Activated naive CD4-positive, alpha-beta T cell treated with anti-CD3 and anti-CD28 coated beads, Interleukin-2, amount 50 U/mL, for 16 hours (primary cell): ENCODE measurements around the gene HDAC4.

Source experiments
- DNase-seq: peaks from one replicate; pipeline ENCODE4 v3.0.0-alpha.2; 2020

Gene HDAC4

GRCh38 chr2:239275847-239276831 lies 124.7 kb downstream of the HDAC4 start:
- DNase-seq = no peak

- DNase-seq = peak; percentile 81
Measured at GRCh38 chr2:239275044-239275685, 125.7 kb downstream of the HDAC4 start.

GRCh38 chr2:239274391-239275043 lies 126.3 kb downstream of the HDAC4 start:
- DNase-seq = no peak

GRCh38 chr2:239273280-239274234 lies 127.3 kb downstream of the HDAC4 start:
- DNase-seq = no peak

GRCh38 chr2:239272626-239273025 lies 128.2 kb downstream of the HDAC4 start:
- no peak for DNase-seq

- DNase-seq = no peak
Measured at GRCh38 chr2:239271882-239272281, 128.9 kb downstream of the HDAC4 start.

GRCh38 chr2:239271471-239271870 lies 129.3 kb downstream of the HDAC4 start:
- DNase-seq = no peak

- no peak for DNase-seq
Measured at GRCh38 chr2:239269916-239270315, 130.9 kb downstream of the HDAC4 start.

GRCh38 chr2:239269173-239269885 lies 131.5 kb downstream of the HDAC4 start:
- DNase-seq = no peak

GRCh38 chr2:239268549-239268948 lies 132.3 kb downstream of the HDAC4 start:
- DNase-seq = no peak

GRCh38 chr2:239268082-239268481 lies 132.7 kb downstream of the HDAC4 start:
- DNase-seq = no peak

- peak; percentile 85 for DNase-seq
Measured at GRCh38 chr2:239267288-239267951, 133.4 kb downstream of the HDAC4 start.

- no peak for DNase-seq
Measured at GRCh38 chr2:239266779-239267287, 134.0 kb downstream of the HDAC4 start.

- DNase-seq = no peak
Measured at GRCh38 chr2:239266434-239266766, 134.4 kb downstream of the HDAC4 start.

- DNase-seq = no peak
Measured at GRCh38 chr2:239265681-239266433, 135.0 kb downstream of the HDAC4 start.

GRCh38 chr2:239264838-239265651 lies 135.8 kb downstream of the HDAC4 start:
- DNase-seq = peak; percentile 53

GRCh38 chr2:239264492-239264837 lies 136.4 kb downstream of the HDAC4 start:
- DNase-seq = no peak

GRCh38 chr2:239263669-239264491 lies 136.9 kb downstream of the HDAC4 start:
- no peak for DNase-seq
